Calu3 (cell line): ENCODE measurements around the gene POC1A. TPM values are rescaled to one million over a fixed set of nuclear protein-coding genes. Genes with fewer than 3 reads are reported as not detected.
A peak's percentile ranks its signal among the peaks of the same experiment; 100 is the strongest.
"Not testable (repeated sequence)": the region's sequence is repeated elsewhere in the genome, so short reads cannot be mapped to it uniquely, and the experiment has no call there.

Source experiments
- BruUV-seq: library from RNA; stranded (reverse); fragments of 400-500 nt; replicated peaks from 2 replicates; lab custom pipeline; 2021; lab: Mats Ljungman, UMichigan
- CTCF ChIA-PET: fragments of 300-600 bp; sonication (Branson Sonifier 250); formaldehyde crosslinking; loops from one replicate; lab custom pipeline; 2022; ENCODE audit warnings: antibody characterized with exemption; lab: Charles Lee
- DNase-seq: peaks from one replicate; pipeline ENCODE4 v3.0.0; 2022
- H3K27ac Mint-ChIP-seq: one replicate; pipeline ENCODE4 v1.8.0; 2022; ENCODE audit warnings: mixed read lengths; ENCODE audit not compliant: unreplicated experiment
- H3K27me3 Mint-ChIP-seq: one replicate; pipeline ENCODE4 v1.8.0; 2022; ENCODE audit warnings: mixed read lengths; ENCODE audit not compliant: unreplicated experiment
- H3K36me3 Mint-ChIP-seq: one replicate; pipeline ENCODE4 v1.8.0; 2022; ENCODE audit warnings: mild to moderate bottlenecking, moderate library complexity, mixed read lengths; ENCODE audit not compliant: insufficient read depth, unreplicated experiment
- H3K4me1 Mint-ChIP-seq: one replicate; pipeline ENCODE4 v1.8.0; 2022; ENCODE audit warnings: mild to moderate bottlenecking, low read depth, mixed read lengths; ENCODE audit not compliant: unreplicated experiment
- H3K4me3 Mint-ChIP-seq: one replicate; pipeline ENCODE4 v1.8.0; 2022; ENCODE audit warnings: mild to moderate bottlenecking, low read depth, moderate library complexity, mixed read lengths; ENCODE audit not compliant: unreplicated experiment
- H3K9me3 Mint-ChIP-seq: one replicate; pipeline ENCODE4 v1.8.0; 2022; ENCODE audit warnings: low read depth, mixed read lengths; ENCODE audit not compliant: unreplicated experiment
- intact Hi-C: fragments of 100-400 bp; cut with micrococcal nuclease; formaldehyde crosslinking; loops from one replicate; pipeline ENCODE4 v1.10.0; 2022; ENCODE audit not compliant: unreplicated experiment
- total RNA-seq: library from RNA; stranded (reverse); gene quantifications from 2 replicates; pipeline ENCODE4 v1.2.3, GENCODE V29; 2022
- TF ChIP-seq, protein P1 (sequence below): fragments of 200-600 bp; IDR thresholded peaks from one replicate; pipeline ENCODE4 v1.8.0; 2022; ENCODE audit warnings: antibody characterized with exemption; ENCODE audit not compliant: unreplicated experiment

POC1A gene
- total RNA-seq, 1 experiment from 2014 or later, result 26.9 TPM

DNA sequence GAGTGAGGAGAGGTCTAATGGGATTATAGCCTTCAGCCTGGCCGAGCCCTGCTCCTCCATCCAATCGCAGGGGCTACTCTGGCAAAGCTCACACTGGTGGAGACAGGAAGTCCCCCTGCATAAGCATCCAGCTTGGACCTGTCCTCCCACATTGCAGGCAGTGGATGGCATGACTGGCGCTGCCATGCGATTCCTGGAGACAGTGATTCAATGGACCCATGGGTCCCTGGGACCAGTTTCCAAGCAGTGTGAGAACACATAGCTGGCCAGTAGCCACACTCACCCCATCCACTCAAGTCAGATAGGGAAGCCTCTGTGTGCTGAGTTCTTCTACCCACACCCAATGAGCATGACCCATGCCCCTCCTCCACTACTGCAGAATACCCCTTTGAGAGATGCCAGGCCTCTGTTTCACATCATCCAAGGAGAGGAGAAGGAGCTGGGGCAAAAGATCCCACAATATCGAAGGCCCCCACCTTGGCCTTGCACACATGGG lies 18.1 kb upstream of the POC1A start:
- H3K27me3 Mint-ChIP-seq, result no peaks in the 10 kb centered on the region
- H3K4me3 Mint-ChIP-seq, result no peak overlapping the region
- no peaks in the 10 kb centered on the region for H3K36me3 Mint-ChIP-seq
- BruUV-seq, result no TSS peak
- peaks cover 28% of the 10 kb centered on the region for H3K4me1 Mint-ChIP-seq
- H3K9me3 Mint-ChIP-seq, result no peaks in the 10 kb centered on the region
- TF ChIP-seq, protein P1, sequence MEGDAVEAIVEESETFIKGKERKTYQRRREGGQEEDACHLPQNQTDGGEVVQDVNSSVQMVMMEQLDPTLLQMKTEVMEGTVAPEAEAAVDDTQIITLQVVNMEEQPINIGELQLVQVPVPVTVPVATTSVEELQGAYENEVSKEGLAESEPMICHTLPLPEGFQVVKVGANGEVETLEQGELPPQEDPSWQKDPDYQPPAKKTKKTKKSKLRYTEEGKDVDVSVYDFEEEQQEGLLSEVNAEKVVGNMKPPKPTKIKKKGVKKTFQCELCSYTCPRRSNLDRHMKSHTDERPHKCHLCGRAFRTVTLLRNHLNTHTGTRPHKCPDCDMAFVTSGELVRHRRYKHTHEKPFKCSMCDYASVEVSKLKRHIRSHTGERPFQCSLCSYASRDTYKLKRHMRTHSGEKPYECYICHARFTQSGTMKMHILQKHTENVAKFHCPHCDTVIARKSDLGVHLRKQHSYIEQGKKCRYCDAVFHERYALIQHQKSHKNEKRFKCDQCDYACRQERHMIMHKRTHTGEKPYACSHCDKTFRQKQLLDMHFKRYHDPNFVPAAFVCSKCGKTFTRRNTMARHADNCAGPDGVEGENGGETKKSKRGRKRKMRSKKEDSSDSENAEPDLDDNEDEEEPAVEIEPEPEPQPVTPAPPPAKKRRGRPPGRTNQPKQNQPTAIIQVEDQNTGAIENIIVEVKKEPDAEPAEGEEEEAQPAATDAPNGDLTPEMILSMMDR, result no peak
- CTCF ChIA-PET, result interaction anchor here (1.6 kb wide), 1 partner anchor 24 kb away, joined by 5 read pairs; no protein-coding TSS in a partner anchor
- no peak overlapping the region for H3K27ac Mint-ChIP-seq
- no peak for DNase-seq
- intact Hi-C loops, result no loop called here

DNA sequence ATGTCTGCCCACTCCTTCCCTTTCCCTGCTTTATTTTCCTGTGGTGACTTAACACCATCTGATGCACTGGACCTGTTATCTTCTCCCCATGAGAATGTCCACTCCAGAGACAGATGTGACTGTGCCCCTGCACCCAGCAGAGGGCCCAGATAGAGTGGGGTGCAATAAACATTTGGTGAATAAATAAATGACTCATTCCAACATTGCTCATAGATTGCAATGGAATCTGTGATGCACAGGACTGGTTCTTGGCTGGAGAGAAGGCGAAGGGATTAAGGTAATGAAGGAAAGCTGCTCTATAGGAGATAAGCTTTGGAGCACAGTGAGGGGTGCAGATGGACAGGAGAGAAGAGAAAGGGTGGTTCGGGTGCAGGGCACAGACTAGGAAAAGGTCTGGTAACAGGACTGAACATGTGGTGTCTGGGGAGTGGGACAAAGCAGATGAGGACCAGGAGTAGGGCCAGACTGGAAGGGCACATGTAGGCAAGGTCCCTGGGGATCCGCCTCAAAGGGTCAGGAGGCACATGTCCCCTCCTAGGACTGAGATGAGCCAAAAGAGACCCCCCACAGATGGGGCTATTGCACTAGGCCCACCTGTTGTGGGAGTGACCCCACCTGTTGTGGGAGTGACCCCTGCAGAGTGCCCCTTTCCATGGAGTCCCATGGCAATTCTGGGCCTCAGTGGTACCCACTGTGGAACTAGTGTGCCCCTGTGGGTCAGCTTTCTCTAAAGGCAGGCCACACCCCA lies 17.5 kb upstream of the POC1A start:
- intact Hi-C loops, result no loop called here
- TF ChIP-seq, protein P1, result no peak
- H3K9me3 Mint-ChIP-seq, result no peaks in the 10 kb centered on the region
- CTCF ChIA-PET, result interaction anchor here (1.4 to 1.6 kb wide), 2 partner anchors 17 to 24 kb away, joined by 5 read pairs; partner anchors contain the start of gene POC1A
- H3K4me3 Mint-ChIP-seq, result no peak overlapping the region
- peak overlapping the region; percentile 30 for H3K27ac Mint-ChIP-seq
- BruUV-seq, result no TSS peak
- DNase-seq, result no peak
- no peaks in the 10 kb centered on the region for H3K27me3 Mint-ChIP-seq
- peaks cover 22% of the 10 kb centered on the region for H3K4me1 Mint-ChIP-seq
- H3K36me3 Mint-ChIP-seq, result no peaks in the 10 kb centered on the region

DNA sequence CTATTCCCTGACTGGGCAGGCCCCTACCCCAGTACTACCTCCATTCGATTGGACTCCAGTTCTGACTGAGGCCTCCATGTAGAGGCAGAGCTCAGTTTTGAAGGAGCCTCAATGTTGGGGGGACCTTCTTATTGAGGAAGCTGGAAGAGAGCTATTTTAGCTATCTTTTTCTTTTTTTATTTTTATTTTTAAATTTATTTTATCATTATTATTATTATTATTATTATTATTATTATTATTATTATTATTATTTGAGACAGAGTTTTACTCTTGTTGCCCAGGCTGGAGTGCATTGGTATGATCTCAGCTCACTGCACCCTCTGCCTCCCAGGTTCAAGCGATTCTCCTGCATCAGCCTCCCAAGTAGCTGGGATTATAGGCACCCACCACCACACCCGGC lies 16.0 kb upstream of the POC1A start:
- H3K27ac Mint-ChIP-seq, H3K27me3 Mint-ChIP-seq, intact Hi-C loops, H3K9me3 Mint-ChIP-seq, BruUV-seq, DNase-seq, H3K4me3 Mint-ChIP-seq, H3K36me3 Mint-ChIP-seq: not testable (repeated sequence)
- CTCF ChIA-PET, result interaction anchor here (1.4 kb wide), 1 partner anchor 16 kb away, joined by 5 read pairs; the partner anchor contains the start of gene POC1A
- H3K4me1 Mint-ChIP-seq, result peaks cover 13% of the 10 kb centered on the region

DNA sequence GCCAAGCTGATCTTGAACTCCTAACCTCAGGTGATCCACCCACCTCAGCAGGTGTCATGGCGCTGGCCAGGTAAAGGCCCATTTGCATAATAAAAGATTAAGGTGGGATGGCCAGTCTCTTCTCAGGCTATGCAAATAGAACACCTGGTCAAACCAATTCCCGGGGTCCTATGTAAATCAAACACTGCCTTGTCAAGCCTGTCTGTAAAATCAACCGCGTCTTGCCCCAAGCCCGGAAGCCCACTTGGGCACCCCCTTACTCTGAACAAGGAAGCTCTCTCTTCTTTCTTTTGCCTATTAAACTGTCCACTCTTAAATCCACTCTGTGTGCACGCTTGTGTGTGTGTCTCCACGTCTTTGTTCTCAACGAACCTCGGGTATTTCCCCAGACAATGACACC lies 13.0 kb upstream of the POC1A start:
- H3K9me3 Mint-ChIP-seq, result no peaks in the 10 kb centered on the region
- H3K4me1 Mint-ChIP-seq, result peaks cover 13% of the 10 kb centered on the region
- H3K4me3 Mint-ChIP-seq, result no peak overlapping the region
- CTCF ChIA-PET, result interaction anchor here (1.2 kb wide), 1 partner anchor 22 kb away, joined by 3 read pairs; no protein-coding TSS in a partner anchor
- intact Hi-C loops, result no loop called here
- TF ChIP-seq, protein P1, result no peak
- no peaks in the 10 kb centered on the region for H3K36me3 Mint-ChIP-seq
- no TSS peak for BruUV-seq
- no peak for DNase-seq
- no peaks in the 10 kb centered on the region for H3K27me3 Mint-ChIP-seq
- H3K27ac Mint-ChIP-seq, result no peak overlapping the region
